NB4 (cell line): ENCODE results near the gene RUNX3.

Experiments used
- MYC ChIP-seq: IDR thresholded peaks from 2 replicates; pipeline ENCODE4 v1.6.1; 2011; ENCODE audit warnings: low read depth, low read length
- POLR2A ChIP-seq: IDR thresholded peaks from 2 replicates; pipeline ENCODE4 v1.6.1; 2011; ENCODE audit warnings: mild to moderate bottlenecking; ENCODE audit not compliant: insufficient read length; ENCODE audit errors: extremely low read depth
- TF ChIP-seq, protein P1 (sequence below): IDR thresholded peaks from one replicate; pipeline ENCODE4 v1.5.1; 2012; ENCODE audit warnings: low read depth, low read length

DNA sequence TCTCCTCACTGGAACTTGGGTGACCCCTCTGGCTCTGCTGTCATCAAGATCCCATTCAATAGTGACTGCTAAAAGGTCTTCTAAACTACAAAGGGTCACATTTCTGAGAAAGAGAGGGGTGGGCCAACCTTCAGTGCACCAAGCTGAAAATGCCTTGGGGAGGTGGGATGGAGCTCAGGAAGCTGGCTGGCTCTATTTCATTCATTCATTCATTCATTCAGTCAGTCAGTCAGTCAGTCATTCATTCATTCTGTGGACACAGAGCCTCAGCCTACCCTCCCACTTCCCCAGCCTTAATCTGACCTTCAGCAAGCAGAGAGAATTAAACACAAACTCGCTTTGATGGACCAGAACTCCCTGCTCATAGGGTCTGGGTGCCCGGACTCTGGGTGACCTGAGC lies 11.7 kb downstream of the RUNX3 start:
- TF ChIP-seq, protein P1, sequence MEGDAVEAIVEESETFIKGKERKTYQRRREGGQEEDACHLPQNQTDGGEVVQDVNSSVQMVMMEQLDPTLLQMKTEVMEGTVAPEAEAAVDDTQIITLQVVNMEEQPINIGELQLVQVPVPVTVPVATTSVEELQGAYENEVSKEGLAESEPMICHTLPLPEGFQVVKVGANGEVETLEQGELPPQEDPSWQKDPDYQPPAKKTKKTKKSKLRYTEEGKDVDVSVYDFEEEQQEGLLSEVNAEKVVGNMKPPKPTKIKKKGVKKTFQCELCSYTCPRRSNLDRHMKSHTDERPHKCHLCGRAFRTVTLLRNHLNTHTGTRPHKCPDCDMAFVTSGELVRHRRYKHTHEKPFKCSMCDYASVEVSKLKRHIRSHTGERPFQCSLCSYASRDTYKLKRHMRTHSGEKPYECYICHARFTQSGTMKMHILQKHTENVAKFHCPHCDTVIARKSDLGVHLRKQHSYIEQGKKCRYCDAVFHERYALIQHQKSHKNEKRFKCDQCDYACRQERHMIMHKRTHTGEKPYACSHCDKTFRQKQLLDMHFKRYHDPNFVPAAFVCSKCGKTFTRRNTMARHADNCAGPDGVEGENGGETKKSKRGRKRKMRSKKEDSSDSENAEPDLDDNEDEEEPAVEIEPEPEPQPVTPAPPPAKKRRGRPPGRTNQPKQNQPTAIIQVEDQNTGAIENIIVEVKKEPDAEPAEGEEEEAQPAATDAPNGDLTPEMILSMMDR, result no peak
- TF ChIP-seq POLR2A (no peak), MYC (no peak)
